ENCODE data around the gene KRTAP1-3.
"Not testable (repeated sequence)": the region's sequence is repeated elsewhere in the genome, so short reads cannot be mapped to it uniquely, and the experiment has no call there.

- not testable (repeated sequence) for TF ChIP-seq CTCF (IDR thresholded peaks at IDR 0.05); ZFX (IDR thresholded peaks at IDR 0.05; ENCODE audit: borderline replicate concordance)
These were observed 35.1 kb downstream of the KRTAP1-3 start, which contains the start of gene KRTAP3-2 for GRCh38 chr17:40999563-40999962.

Measured in 22Rv1 (cell line).